Right cardiac atrium (tissue), 5 donors: ENCODE results near the gene CDC37L1. TPM values are rescaled to one million over a fixed set of nuclear protein-coding genes. Genes with fewer than 3 reads are reported as not detected.
"Not testable (repeated sequence)": the region's sequence is repeated elsewhere in the genome, so short reads cannot be mapped to it uniquely, and the experiment has no call there.

Experiments used
- ATAC-seq, 2 donors: fragments of 200-7000 bp; cut with Tn5 transposase; one replicate each; pipeline versions ENCODE4 v1.8.0 to v1.9.1; 2020; ENCODE audit warnings: moderate library complexity in 2 of 2, mild to moderate bottlenecking in 1 of 2
- DNase-seq, 3 donors: peaks; one replicate each; pipeline ENCODE4 v3.0.0-alpha.2; 2020
- H3K27ac ChIP-seq: one replicate; pipeline ENCODE4 v1.5.1; 2013; ENCODE audit warnings: mild to moderate bottlenecking, low read length, control low read depth, moderate library complexity
- H3K27me3 ChIP-seq: one replicate; pipeline ENCODE4 v1.6.1; 2013; ENCODE audit not compliant: control insufficient read depth, insufficient read depth
- H3K4me1 ChIP-seq: one replicate; pipeline ENCODE4 v1.6.1; 2013; ENCODE audit warnings: low read length; ENCODE audit not compliant: control insufficient read depth, insufficient read depth
- H3K4me3 ChIP-seq: one replicate; pipeline ENCODE4 v1.5.1; 2013; ENCODE audit warnings: low read length, control low read depth
- H3K9me3 ChIP-seq: one replicate; pipeline ENCODE4 v1.6.1; 2013; ENCODE audit warnings: low read length; ENCODE audit not compliant: control insufficient read depth
- WGBS: extraction: QIAGEN DNeasy Blood & Tissue Kit; methylation state at CpG from one replicate; pipeline ENCODE4 v1.1.7; 2013; 5-methylcytosine and 5-hydroxymethylcytosine counted together
- intact Hi-C, 4 donors: fragments of 100-400 bp; cut with DNase I; formaldehyde crosslinking; loops; one replicate each; pipeline versions ENCODE4 v1.11.0 to v1.14.0; 2022 to 2023
- polyA plus RNA-seq: library from polyadenylated mRNA; stranded (reverse); fragments of 200-250 nt; gene quantifications from one replicate; pipeline ENCODE4 v1.2.3, GENCODE V29; 2013
- total RNA-seq, 4 donors: library from RNA; stranded (reverse); fragmentation: NEBNext Ultra II Directional; extraction: Animal tissue kit (Norgen Biotek cat#: 25700); gene quantifications; one replicate each; pipeline ENCODE4 v1.2.1, GENCODE V29; 2021
- donor health status: healthy with polysubstance abuse.
- donor health status: DM: no; HTN: yes; CAD: no.
- donor health status: DM: no; HTN: no; CAD: no.
- donor health status: DM: no; HTN: yes; CAD: no; lungs with severe emphysema.
- donor health status: DM: yes; HTN: yes; CAD: no.

Gene CDC37L1
- total and polyA plus RNA-seq, 5 donors: 23.7 to 48.4 (median 41.2) TPM

GRCh38 chr9:4657426-4658159 is 21.8 kb upstream of the CDC37L1 start:
- H3K27ac ChIP-seq: no peak overlapping the region
- H3K27me3 ChIP-seq: no peaks in the 10 kb centered on the region
- no peak for DNase-seq
- no peak overlapping the region for H3K4me3 ChIP-seq
- H3K9me3 ChIP-seq: no peaks in the 10 kb centered on the region
- intact Hi-C loops: no loop called here
- H3K4me1 ChIP-seq: no peaks in the 10 kb centered on the region
- WGBS: 95% methylated on average over 4 of the region's 4 CpGs
- no peak for ATAC-seq

- not testable (repeated sequence) for H3K4me1 ChIP-seq, ATAC-seq, H3K27me3 ChIP-seq, DNase-seq, H3K27ac ChIP-seq, H3K4me3 ChIP-seq, H3K9me3 ChIP-seq
- WGBS: 92% methylated on average over 4 of the region's 5 CpGs
- intact Hi-C loops: loop anchor here in 1 of 4 donors (10.0 kb wide), 1 partner anchor 74 kb away; no protein-coding TSS in a partner anchor
These were observed 18.7 kb upstream of the CDC37L1 start for GRCh38 chr9:4660665-4661064.

DNA sequence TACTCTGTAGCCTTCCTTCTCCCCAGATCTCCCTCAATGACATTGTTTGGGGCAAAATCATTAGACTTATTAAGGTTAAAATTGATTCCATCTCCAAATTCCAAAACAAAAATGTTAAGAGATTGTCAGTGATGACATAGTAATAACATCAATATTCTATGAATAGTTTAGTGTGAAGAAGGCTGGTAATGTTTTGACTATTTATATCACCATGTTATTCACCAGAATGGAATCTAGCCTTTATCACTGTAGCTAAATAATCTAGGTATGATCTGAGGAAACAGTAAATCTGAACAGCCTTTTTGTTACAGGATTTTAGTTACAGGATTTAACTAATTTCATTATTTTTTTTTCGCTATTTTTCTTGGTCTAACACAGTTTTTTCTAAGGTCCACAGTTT is 18.2 kb upstream of the CDC37L1 start:
- H3K4me3 ChIP-seq: no peak overlapping the region
- H3K27ac ChIP-seq: no peak overlapping the region
- WGBS: 95% methylated on average over 1 of the region's 1 CpG
- no peaks in the 10 kb centered on the region for H3K27me3 ChIP-seq
- intact Hi-C loops: loop anchor here in 1 of 4 donors (10.0 kb wide), 1 partner anchor 74 kb away; no protein-coding TSS in a partner anchor
- DNase-seq (no peak), ATAC-seq (no peak)
- peaks cover 4% of the 10 kb centered on the region for H3K4me1 ChIP-seq
- H3K9me3 ChIP-seq: no peaks in the 10 kb centered on the region

- Histone ChIP-seq H3K4me3 (peak overlapping the region; percentile 82), H3K27me3 (no peaks in the 10 kb centered on the region), H3K27ac (no peak overlapping the region), H3K9me3 (no peaks in the 10 kb centered on the region), H3K4me1 (peaks cover 4% of the 10 kb centered on the region)
- no peak for DNase-seq
- intact Hi-C loops: loop anchor here in 1 of 4 donors (10.0 kb wide), 1 partner anchor 73 kb away; no protein-coding TSS in a partner anchor
- WGBS: 13% methylated on average over 5 of the region's 5 CpGs
- ATAC-seq: no peak
These were observed 17.8 kb upstream of the CDC37L1 start for GRCh38 chr9:4661611-4662010.

DNA sequence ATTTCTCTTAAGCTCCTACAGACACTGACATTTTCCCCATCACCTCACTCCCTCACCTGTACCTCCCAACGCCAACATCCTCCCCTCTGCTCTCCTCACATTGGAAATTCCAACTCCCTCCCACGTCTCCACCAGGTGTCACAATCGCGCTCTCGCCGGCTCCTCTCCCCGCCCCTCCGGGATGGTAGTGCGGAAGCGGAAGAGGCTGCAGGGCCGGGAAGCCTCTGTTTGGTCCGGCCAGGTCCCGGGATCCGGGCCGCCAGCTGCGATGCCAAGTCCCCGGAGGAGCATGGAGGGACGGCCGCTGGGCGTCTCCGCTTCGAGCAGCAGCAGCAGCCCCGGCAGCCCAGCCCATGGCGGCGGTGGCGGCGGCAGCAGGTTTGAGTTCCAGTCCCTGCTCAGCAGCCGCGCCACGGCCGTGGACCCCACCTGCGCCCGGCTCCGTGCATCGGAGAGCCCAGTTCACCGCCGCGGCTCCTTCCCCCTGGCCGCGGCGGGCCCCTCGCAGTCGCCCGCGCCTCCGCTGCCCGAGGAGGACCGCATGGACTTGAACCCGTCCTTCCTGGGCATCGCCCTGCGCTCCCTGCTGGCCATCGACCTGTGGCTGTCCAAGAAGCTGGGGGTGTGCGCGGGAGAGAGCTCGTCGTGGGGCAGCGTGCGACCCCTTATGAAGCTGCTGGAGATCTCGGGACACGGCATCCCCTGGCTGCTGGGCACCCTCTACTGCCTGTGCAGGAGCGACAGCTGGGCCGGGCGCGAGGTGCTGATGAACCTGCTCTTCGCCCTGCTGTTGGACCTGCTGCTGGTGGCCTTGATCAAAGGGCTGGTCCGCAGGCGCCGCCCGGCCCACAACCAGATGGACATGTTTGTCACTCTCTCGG is 17.0 kb upstream of the CDC37L1 start, which contains the start of gene PLPP6:
Gene PLPP6 (plus strand): TSS at position 187 of the 881 bp plus-strand sequence. CDS start 82 bp downstream, at position 269.
- Histone ChIP-seq H3K27ac (peak within 1 kb of the TSS; percentile 58), H3K4me1 (peaks cover 4% of the 10 kb centered on the region), H3K4me3 (peak within 1 kb of the TSS; percentile 82), H3K9me3 (no peaks in the 10 kb centered on the region), H3K27me3 (no peaks in the 10 kb centered on the region)
- WGBS: 4% methylated on average over 70 of the region's 70 CpGs
- intact Hi-C loops: loop anchor here in 1 of 4 donors (10.0 kb wide), 1 partner anchor 72 kb away; no protein-coding TSS in a partner anchor
- ATAC-seq (peak; percentile 95 to 96), DNase-seq (peak; percentile 90 to 95 (median 94))

- intact Hi-C loops: loop anchor here in 1 of 4 donors (10.0 kb wide), 1 partner anchor 72 kb away; no protein-coding TSS in a partner anchor
- no peak for DNase-seq
- peak overlapping the region; percentile 82 for H3K4me3 ChIP-seq
- peak; percentile 2 for ATAC-seq
- no peaks in the 10 kb centered on the region for H3K27me3 ChIP-seq
- WGBS: 60% methylated on average over 13 of the region's 13 CpGs
- H3K9me3 ChIP-seq: no peaks in the 10 kb centered on the region
- no peak overlapping the region for H3K27ac ChIP-seq
- H3K4me1 ChIP-seq: peaks cover 4% of the 10 kb centered on the region
These were observed 16.2 kb upstream of the CDC37L1 start for GRCh38 chr9:4662989-4663792.

- no peak overlapping the region for H3K4me3 ChIP-seq
- WGBS: 86% methylated on average over 3 of the region's 3 CpGs
- ATAC-seq (no peak), DNase-seq (no peak)
- no peak overlapping the region for H3K27ac ChIP-seq
- H3K4me1 ChIP-seq: peaks cover 4% of the 10 kb centered on the region
- H3K27me3 ChIP-seq: no peaks in the 10 kb centered on the region
- intact Hi-C loops: loop anchor here in 1 of 4 donors (10.0 kb wide), 1 partner anchor 71 kb away; no protein-coding TSS in a partner anchor
- H3K9me3 ChIP-seq: no peaks in the 10 kb centered on the region
These were observed 15.4 kb upstream of the CDC37L1 start for GRCh38 chr9:4663956-4664355.

DNA sequence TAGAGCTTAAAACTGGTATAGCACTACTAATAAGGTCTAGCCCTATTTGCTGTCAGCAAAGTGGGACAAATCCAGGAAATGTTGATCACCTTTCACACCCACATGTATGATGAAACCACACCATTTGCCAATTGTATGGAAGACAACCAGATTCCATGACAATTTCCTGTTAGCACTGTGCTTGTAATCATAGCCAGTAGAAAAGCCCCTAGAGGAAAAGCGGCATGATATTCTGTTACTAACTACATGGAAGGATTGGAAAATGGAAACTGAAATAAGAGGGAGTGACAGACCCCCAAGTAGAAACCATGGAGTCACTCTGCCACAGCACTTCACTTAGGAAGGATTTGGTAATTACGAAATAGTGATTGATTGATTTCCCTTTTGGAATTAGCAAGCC is 14.0 kb upstream of the CDC37L1 start:
- Histone ChIP-seq H3K4me3 (no peak overlapping the region), H3K9me3 (no peaks in the 10 kb centered on the region), H3K27me3 (no peaks in the 10 kb centered on the region), H3K4me1 (peaks cover 4% of the 10 kb centered on the region), H3K27ac (no peak overlapping the region)
- intact Hi-C loops: loop anchor here in 1 of 4 donors (10.0 kb wide), 1 partner anchor 69 kb away; no protein-coding TSS in a partner anchor
- 63% methylated on average over 2 of the region's 2 CpGs for WGBS
- peak in 1 of 2 donors; percentile 66 for ATAC-seq
- DNase-seq: no peak

DNA sequence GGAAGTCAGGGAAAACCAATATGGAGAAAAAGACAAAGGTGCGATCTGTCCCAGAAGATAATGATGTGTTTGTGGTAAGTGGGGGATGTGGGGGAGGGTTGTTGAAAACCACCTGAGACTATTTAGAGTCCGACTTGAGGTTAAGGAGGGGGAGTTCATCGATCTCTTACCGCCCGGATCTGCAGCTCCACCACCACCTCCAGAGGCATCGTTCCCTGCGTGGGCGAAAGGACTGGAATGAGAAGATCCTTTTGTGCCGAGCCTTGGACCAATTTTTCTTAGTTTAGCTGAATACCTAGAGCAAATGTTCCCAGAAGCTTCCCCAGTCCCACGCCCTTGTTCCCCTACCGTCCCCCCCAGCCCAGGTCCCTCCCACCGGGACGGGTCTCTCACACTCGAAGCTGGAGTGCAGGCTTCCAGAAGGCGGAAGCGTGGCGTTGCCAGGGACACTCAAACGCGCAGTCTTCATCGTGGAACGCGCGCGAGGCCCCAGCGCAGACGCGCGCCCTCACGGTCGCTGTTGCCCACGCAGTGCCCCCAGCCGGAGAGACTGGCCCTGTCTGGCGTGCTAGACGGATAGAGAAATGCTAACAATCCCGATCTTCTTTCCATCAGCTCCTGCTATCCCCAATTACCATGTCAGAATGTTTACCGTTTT is 13.2 kb upstream of the CDC37L1 start, which contains the start of gene SPATA6L:
Gene SPATA6L (minus strand): TSS at position 439 of the 658 bp plus-strand sequence. CDS start 230 bp downstream, at position 209.
- H3K27me3 ChIP-seq: no peaks in the 10 kb centered on the region
- ATAC-seq: peak; percentile 81
- WGBS: 1% methylated on average over 36 of the region's 36 CpGs
- intact Hi-C loops: loop anchor here in 1 of 4 donors (10.0 kb wide), 1 partner anchor 69 kb away; no protein-coding TSS in a partner anchor
- no peak within 1 kb of the TSS for H3K27ac ChIP-seq
- H3K4me1 ChIP-seq: peaks cover 4% of the 10 kb centered on the region
- peak within 1 kb of the TSS; percentile 60 for H3K4me3 ChIP-seq
- DNase-seq: peak; percentile 80 to 92 (median 88)
- no peaks in the 10 kb centered on the region for H3K9me3 ChIP-seq
